Activated T-helper 2 cell treated with anti-CD3 and anti-CD28 coated beads, Interferon-gamma antibody, Interleukin-2, Interleukin-4, amounts not matched to agents 10 μg/mL and 5 μg/mL and 100 μg/mL, durations not matched to agents 14 hours and 24 hours and 36 hours (primary cell): ENCODE data around the gene KEAP1. TPM values are rescaled to one million over a fixed set of nuclear protein-coding genes. Genes with fewer than 3 reads are reported as not detected.
A peak's percentile ranks its signal among the peaks of the same experiment; 100 is the strongest.
"Not testable (repeated sequence)": the region's sequence is repeated elsewhere in the genome, so short reads cannot be mapped to it uniquely, and the experiment has no call there.

Experiments used
- DNase-seq: peaks from one replicate; pipeline ENCODE4 v3.0.0; 2021; ENCODE audit warnings: low spot score
- H3K27ac Mint-ChIP-seq: one replicate; pipeline ENCODE4 v1.8.0; 2021; ENCODE audit warnings: mixed read lengths
- H3K27me3 Mint-ChIP-seq: one replicate; pipeline ENCODE4 v1.8.0; 2021; ENCODE audit warnings: low read depth, mixed read lengths
- H3K36me3 Mint-ChIP-seq: one replicate; pipeline ENCODE4 v1.8.0; 2021; ENCODE audit warnings: low read depth, mixed read lengths
- H3K4me1 Mint-ChIP-seq: one replicate; pipeline ENCODE4 v1.8.0; 2021; ENCODE audit warnings: low read depth, mixed read lengths
- H3K4me3 Mint-ChIP-seq: one replicate; pipeline ENCODE4 v1.8.0; 2021; ENCODE audit warnings: low read depth, mild to moderate bottlenecking, moderate library complexity, mixed read lengths
- H3K9me3 Mint-ChIP-seq: one replicate; pipeline ENCODE4 v1.8.0; 2021; ENCODE audit warnings: mixed read lengths
- intact Hi-C: fragments of 100-400 bp; cut with micrococcal nuclease; formaldehyde crosslinking; loops from one replicate; pipeline ENCODE4 v1.15.1; 2023
- total RNA-seq: library from RNA; stranded (reverse); gene quantifications from 2 replicates; pipeline ENCODE4 v1.2.3, GENCODE V29; 2022

KEAP1 gene
- total RNA-seq, 1 donor from 2014 or later, result 76.1 TPM

- peak overlapping the region; percentile 76 for H3K4me3 Mint-ChIP-seq
- intact Hi-C loops, result loop anchor here (1.0 kb wide), 1 partner anchor 26 kb away; no protein-coding TSS in a partner anchor
- H3K4me1 Mint-ChIP-seq, result peaks cover 8% of the 10 kb centered on the region
- peaks cover 20% of the 10 kb centered on the region for H3K27me3 Mint-ChIP-seq
- DNase-seq, result no peak
- H3K36me3 Mint-ChIP-seq, result peaks cover 8% of the 10 kb centered on the region
- H3K9me3 Mint-ChIP-seq, result no peaks in the 10 kb centered on the region
- no peak overlapping the region for H3K27ac Mint-ChIP-seq
Observed at GRCh38 chr19:10543059-10543419, 39.9 kb upstream of the KEAP1 start.

- H3K4me1 Mint-ChIP-seq, H3K36me3 Mint-ChIP-seq, intact Hi-C loops, H3K4me3 Mint-ChIP-seq, H3K9me3 Mint-ChIP-seq, H3K27ac Mint-ChIP-seq, DNase-seq: not testable (repeated sequence)
- H3K27me3 Mint-ChIP-seq, result peaks cover 28% of the 10 kb centered on the region
Observed at GRCh38 chr19:10539016-10539415, 35.9 kb upstream of the KEAP1 start.

- Mint-ChIP-seq H3K36me3 (no peaks in the 10 kb centered on the region), H3K9me3 (no peaks in the 10 kb centered on the region), H3K27ac (no peak overlapping the region), H3K27me3 (peaks cover 28% of the 10 kb centered on the region), H3K4me1 (peaks cover 2% of the 10 kb centered on the region), H3K4me3 (no peak overlapping the region)
- intact Hi-C loops, result no loop called here
- DNase-seq, result no peak
Observed at GRCh38 chr19:10538204-10538983, 35.2 kb upstream of the KEAP1 start.

GRCh38 chr19:10537668-10538067 lies 34.5 kb upstream of the KEAP1 start:
- H3K9me3 Mint-ChIP-seq, result no peaks in the 10 kb centered on the region
- no peak overlapping the region for H3K4me3 Mint-ChIP-seq
- H3K27me3 Mint-ChIP-seq, result peaks cover 28% of the 10 kb centered on the region
- no peak overlapping the region for H3K27ac Mint-ChIP-seq
- no peak for DNase-seq
- H3K36me3 Mint-ChIP-seq, result no peaks in the 10 kb centered on the region
- H3K4me1 Mint-ChIP-seq, result no peaks in the 10 kb centered on the region
- intact Hi-C loops, result no loop called here

- Mint-ChIP-seq H3K36me3 (no peaks in the 10 kb centered on the region), H3K4me3 (no peak overlapping the region), H3K27me3 (peaks cover 26% of the 10 kb centered on the region), H3K4me1 (no peaks in the 10 kb centered on the region), H3K9me3 (no peaks in the 10 kb centered on the region), H3K27ac (no peak overlapping the region)
- DNase-seq, result no peak
- intact Hi-C loops, result no loop called here
Observed at GRCh38 chr19:10535613-10536012, 32.5 kb upstream of the KEAP1 start.

- no peaks in the 10 kb centered on the region for H3K4me1 Mint-ChIP-seq
- H3K36me3 Mint-ChIP-seq, result no peaks in the 10 kb centered on the region
- H3K27ac Mint-ChIP-seq, result no peak overlapping the region
- H3K27me3 Mint-ChIP-seq, result peaks cover 16% of the 10 kb centered on the region
- DNase-seq, result no peak
- intact Hi-C loops, result no loop called here
- no peak overlapping the region for H3K4me3 Mint-ChIP-seq
- no peaks in the 10 kb centered on the region for H3K9me3 Mint-ChIP-seq
Observed at GRCh38 chr19:10533646-10534386, 30.7 kb upstream of the KEAP1 start.

- Mint-ChIP-seq H3K36me3 (no peaks in the 10 kb centered on the region), H3K27ac (no peak overlapping the region), H3K9me3 (no peaks in the 10 kb centered on the region), H3K27me3 (peaks cover 7% of the 10 kb centered on the region), H3K4me3 (no peak overlapping the region), H3K4me1 (no peaks in the 10 kb centered on the region)
- DNase-seq, result no peak
- intact Hi-C loops, result no loop called here
Observed at GRCh38 chr19:10532457-10532856, 29.3 kb upstream of the KEAP1 start.

GRCh38 chr19:10526887-10527286 lies 23.7 kb upstream of the KEAP1 start:
- DNase-seq, H3K9me3 Mint-ChIP-seq, H3K4me1 Mint-ChIP-seq, H3K36me3 Mint-ChIP-seq, H3K4me3 Mint-ChIP-seq, H3K27ac Mint-ChIP-seq, intact Hi-C loops, H3K27me3 Mint-ChIP-seq: not testable (repeated sequence)

GRCh38 chr19:10525636-10526035 lies 22.5 kb upstream of the KEAP1 start:
- Mint-ChIP-seq H3K27ac (no peak overlapping the region), H3K4me3 (no peak overlapping the region), H3K36me3 (no peaks in the 10 kb centered on the region), H3K4me1 (no peaks in the 10 kb centered on the region), H3K27me3 (peaks cover 6% of the 10 kb centered on the region), H3K9me3 (no peaks in the 10 kb centered on the region)
- DNase-seq, result no peak
- intact Hi-C loops, result no loop called here

- Mint-ChIP-seq H3K4me3 (no peak overlapping the region), H3K27me3 (peaks cover 25% of the 10 kb centered on the region), H3K4me1 (peaks cover 11% of the 10 kb centered on the region), H3K27ac (no peak overlapping the region), H3K9me3 (no peaks in the 10 kb centered on the region), H3K36me3 (no peaks in the 10 kb centered on the region)
- no peak for DNase-seq
- intact Hi-C loops, result no loop called here
Observed at GRCh38 chr19:10523135-10523636, 20.0 kb upstream of the KEAP1 start.

GRCh38 chr19:10521461-10522171 lies 18.5 kb upstream of the KEAP1 start:
- Mint-ChIP-seq H3K4me3 (no peak overlapping the region), H3K27me3 (peaks cover 31% of the 10 kb centered on the region), H3K27ac (no peak overlapping the region), H3K9me3 (no peaks in the 10 kb centered on the region), H3K36me3 (no peaks in the 10 kb centered on the region), H3K4me1 (peaks cover 15% of the 10 kb centered on the region)
- intact Hi-C loops, result no loop called here
- DNase-seq, result no peak

- Mint-ChIP-seq H3K9me3 (no peaks in the 10 kb centered on the region), H3K4me3 (no peak overlapping the region), H3K36me3 (no peaks in the 10 kb centered on the region), H3K4me1 (peaks cover 17% of the 10 kb centered on the region), H3K27ac (no peak overlapping the region), H3K27me3 (peaks cover 39% of the 10 kb centered on the region)
- intact Hi-C loops, result no loop called here
- DNase-seq, result no peak
Observed at GRCh38 chr19:10520652-10521318, 17.6 kb upstream of the KEAP1 start.
